GM18951 (cell line): ENCODE data around the gene NEK8.
A peak's percentile ranks its signal among the peaks of the same experiment; 100 is the strongest.
"Not testable (repeated sequence)": the region's sequence is repeated elsewhere in the genome, so short reads cannot be mapped to it uniquely, and the experiment has no call there.

Source experiments
- POLR2A ChIP-seq: IDR thresholded peaks from 4 replicates; pipeline ENCODE4 v1.6.1; 2011; ENCODE audit warnings: mild to moderate bottlenecking; ENCODE audit not compliant: insufficient read length, insufficient read depth; ENCODE audit errors: extremely low read depth
- in situ Hi-C: fragments of 300-500 bp; cut with MboI; formaldehyde crosslinking; loops from one replicate; pipeline ENCODE4 v1.12.0; 2022; ENCODE audit warnings: low sequenced_read_pairs, mixed read lengths, inconsistent platforms; ENCODE audit not compliant: unreplicated experiment

Gene NEK8

DNA sequence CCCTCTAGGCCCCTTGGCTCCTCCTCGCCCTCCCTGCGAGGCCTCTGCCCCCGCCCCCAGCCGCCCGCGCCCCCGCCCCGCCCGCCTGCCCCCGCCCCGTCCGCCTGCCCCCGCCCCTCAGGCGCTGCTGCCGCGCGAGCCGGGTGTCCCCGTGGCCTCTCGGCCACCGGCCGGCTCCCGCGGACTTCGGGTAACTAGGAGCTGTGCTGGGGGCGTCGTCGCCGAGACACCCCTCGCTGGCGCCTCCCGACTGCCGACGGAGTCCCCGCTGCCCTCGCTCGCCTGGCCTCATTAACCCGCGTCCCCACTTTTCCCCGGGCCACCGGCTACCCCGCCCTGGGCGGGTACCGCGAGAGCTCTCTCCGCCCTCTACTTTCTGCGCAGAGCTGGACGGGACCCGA, 2.4 kb upstream of the NEK8 start, which contains the start of gene TLCD1:
TLCD1 (minus strand) TSS at position 8 of the 401 bp plus-strand sequence. CDS start 136 bp downstream, outside the sequence.
- in situ Hi-C loops = no loop called here
- no peak for TF ChIP-seq POLR2A

DNA sequence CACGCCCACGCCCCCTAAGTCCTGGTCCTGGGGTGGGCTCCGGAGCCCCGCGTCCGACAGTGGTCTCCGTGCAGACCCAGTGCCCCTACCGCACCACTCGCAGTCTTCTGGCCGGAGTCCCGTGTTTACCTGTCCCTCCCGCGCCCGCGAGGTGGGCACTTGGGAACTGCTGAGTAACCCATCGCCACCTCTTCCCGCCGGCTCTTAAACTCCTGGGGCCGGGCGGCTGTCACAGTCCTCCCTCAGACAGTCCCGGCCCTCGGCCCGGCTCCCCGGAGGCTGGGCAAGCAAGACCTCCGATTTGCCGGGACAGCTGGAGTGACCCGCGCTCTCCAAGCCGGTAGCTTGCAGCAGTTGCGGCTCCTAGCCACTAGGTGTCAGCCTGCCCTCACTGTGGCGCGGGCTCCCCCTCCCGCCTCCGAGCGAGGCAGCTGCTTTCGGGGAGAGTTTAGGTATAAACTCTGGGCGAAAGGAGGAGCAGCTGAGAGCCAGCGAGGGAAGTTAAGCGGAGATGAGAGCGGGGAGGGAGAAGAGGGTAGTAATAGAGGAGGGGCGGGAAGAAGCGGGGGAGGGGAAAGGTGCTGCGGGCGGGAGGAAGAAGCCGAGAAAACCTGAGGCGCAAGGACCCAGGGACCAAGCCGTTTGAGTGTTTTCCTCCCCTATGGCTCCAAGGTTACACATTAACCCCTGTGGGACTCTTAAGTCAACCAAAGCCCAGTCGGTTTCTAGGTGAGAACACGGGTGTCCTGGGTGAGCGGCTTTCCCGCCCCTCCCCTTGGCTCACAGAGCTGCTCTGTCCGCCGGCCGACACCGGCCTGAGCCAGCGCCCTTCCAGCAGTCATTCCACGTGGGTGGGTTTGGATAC, 1.7 kb upstream of the NEK8 start:
- peak; percentile 81 for TF ChIP-seq POLR2A
- in situ Hi-C loops = no loop called here

DNA sequence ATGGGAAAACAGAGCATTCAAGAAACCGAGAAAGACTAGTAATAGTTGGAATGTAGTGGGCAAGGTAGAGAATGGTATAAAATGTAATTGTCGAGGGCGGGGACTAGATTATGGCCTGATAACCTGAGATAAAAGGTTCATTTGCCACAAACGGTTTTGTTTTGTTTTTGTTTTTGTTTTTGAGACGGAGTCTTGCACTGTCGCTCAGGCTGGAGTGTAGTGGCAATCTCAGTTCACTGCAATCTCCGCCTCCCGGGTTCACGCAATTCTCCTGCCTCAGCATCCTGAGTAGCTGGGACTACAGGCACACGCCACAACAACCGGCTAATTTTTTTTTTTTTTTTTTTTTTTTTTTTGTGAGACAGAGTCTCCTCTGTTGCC, 1.4 kb downstream of the NEK8 start:
- no peak for TF ChIP-seq POLR2A
- in situ Hi-C loops = no loop called here

DNA sequence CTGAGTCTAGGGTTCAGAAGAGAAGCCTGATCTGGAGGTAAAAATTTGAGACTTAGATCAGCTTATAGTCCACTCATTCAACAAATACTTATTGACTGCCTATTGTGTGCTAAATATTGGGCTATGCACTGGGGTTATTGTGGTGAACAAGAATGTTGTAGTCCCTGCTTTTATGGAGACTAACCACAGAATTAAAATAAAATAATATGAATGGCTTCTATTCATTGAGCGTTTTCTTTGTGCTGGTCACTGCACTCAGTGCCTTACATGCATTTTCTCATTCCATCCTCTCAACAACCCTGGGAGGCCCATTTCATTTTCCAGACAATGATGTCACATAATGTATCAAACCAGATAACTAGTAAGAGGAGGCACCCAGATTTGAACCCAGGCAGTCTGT, 4.8 kb downstream of the NEK8 start:
- in situ Hi-C loops = no loop called here
- no peak for TF ChIP-seq POLR2A

DNA sequence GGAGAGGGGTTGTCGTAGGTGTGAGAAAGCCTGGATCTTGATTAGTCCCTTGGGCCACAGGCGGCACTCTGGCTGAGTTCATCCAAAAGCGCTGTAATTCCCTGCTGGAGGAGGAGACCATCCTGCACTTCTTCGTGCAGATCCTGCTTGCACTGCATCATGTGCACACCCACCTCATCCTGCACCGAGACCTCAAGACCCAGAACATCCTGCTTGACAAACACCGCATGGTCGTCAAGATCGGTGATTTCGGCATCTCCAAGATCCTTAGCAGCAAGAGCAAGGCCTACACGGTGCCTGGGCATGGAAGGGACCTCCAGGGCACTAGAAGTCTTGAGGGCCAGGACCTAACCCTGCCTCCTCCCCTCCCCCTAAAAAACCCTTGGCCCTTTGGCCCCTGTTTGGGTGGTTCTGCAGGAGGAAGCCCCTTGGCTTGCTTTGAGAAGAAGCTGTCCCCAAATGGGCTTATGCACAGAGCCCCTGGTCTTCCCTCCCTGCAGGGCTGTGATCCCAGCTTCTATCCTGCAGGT, 6.2 kb downstream of the NEK8 start:
- in situ Hi-C loops = no loop called here
- no peak for TF ChIP-seq POLR2A

DNA sequence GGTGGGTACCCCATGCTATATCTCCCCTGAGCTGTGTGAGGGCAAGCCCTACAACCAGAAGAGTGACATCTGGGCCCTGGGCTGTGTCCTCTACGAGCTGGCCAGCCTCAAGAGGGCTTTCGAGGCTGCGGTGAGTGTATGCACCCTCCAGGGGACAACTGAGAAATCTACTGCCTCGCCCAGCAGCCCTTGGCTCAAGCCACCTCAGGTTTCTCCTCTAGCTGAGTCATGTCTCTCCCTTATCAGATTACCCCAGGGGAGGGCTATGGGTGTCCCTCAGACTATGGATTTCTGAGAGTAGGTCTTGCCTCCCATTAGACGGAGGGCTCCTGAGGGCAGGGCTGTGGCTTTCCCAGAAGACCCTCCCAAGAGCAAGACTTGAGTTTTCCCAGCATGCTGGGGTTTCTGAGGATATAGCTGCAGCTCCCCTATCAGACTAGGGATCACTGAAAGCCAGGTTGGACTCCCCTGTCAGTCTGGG, 6.7 kb downstream of the NEK8 start:
- in situ Hi-C loops = no loop called here
- TF ChIP-seq POLR2A = no peak

DNA sequence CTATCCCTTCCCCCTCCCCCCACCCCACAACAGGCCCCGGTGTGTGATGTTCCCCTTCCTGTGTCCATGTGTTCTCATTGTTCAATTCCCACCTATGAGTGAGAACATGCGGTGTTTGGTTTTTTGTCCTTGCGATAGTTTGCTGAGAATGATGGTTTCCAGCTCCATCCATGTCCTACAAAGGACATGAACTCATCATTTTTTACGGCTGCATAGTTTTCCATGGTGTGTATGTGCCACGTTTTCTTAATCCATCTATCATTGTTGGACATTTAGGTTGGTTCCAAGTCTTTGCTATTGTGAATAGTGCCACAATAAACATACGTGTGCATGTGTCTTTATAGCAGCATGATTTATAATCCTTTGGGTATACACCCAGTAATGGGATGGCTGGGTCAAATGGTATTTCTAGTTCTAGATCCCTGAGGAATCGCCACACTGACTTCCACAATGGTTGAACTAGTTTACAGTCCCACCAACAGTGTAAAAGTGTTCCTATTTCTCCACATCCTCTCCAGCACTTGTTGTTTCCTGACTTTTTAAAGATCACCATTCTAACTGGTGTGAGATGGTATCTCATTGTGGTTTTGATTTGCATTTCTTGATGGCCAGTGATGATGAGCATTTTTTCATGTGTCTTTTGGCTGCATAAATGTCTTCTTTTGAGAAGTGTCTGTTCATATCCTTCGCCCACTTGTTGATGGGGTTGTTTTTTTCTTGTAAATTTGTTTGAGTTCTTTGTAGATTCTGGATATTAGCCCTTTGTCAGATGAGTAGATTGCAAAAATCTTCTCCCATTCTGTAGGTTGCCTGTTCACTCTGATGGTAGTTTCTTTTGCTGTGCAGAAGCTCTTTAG, 7.6 kb downstream of the NEK8 start:
- in situ Hi-C loops = not testable (repeated sequence)

DNA sequence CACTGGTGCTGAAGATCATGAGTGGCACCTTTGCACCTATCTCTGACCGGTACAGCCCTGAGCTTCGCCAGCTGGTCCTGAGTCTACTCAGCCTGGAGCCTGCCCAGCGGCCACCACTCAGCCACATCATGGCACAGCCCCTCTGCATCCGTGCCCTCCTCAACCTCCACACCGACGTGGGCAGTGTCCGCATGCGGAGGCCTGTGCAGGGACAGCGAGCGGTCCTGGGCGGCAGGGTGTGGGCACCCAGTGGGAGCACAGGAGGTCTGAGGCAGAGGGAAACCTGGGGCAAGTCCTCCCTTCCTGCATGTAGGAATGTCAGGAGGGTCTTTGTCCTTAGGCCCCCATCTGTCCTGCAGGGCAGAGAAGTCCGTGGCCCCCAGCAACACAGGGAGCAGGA, 8.7 kb downstream of the NEK8 start:
- in situ Hi-C loops = no loop called here
- no peak for TF ChIP-seq POLR2A

DNA sequence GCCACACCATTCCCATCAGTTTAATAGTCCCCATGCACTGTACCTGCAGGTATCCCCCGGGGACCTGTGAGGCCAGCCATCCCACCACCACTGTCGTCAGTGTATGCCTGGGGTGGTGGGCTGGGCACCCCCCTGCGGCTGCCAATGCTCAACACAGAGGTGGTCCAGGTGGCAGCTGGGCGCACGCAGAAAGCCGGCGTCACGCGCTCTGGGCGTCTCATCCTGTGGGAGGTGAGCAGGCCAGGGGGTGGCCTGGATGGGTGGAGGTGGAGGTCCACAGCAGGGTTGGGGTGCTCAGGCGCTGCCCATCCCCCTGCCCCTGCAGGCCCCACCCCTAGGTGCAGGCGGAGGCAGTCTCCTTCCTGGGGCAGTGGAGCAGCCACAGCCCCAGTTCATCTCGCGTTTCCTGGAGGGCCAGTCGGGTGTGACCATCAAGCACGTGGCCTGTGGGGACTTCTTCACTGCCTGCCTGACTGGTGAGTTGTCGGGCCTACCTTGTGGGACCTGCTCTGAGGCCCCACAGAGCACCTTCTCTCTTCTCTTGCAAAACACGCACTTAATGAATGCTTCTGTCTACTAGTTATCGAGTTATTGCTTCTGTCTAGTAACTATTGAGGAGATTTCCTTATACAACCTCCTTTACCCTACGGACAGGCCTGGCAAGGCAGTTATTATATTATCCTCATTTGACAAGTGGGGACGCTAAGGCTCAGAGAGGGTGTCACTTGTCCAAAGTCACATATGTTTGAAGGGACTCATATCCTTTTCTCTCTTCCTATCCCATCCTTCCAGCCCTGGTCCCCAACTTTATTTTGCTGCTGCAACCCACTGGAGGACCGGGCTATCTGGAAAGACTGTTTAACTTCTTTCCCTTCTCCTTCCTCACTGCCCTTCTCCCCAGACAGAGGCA, 9.4 kb downstream of the NEK8 start:
- in situ Hi-C loops = no loop called here
- peak; percentile 72 for TF ChIP-seq POLR2A

DNA sequence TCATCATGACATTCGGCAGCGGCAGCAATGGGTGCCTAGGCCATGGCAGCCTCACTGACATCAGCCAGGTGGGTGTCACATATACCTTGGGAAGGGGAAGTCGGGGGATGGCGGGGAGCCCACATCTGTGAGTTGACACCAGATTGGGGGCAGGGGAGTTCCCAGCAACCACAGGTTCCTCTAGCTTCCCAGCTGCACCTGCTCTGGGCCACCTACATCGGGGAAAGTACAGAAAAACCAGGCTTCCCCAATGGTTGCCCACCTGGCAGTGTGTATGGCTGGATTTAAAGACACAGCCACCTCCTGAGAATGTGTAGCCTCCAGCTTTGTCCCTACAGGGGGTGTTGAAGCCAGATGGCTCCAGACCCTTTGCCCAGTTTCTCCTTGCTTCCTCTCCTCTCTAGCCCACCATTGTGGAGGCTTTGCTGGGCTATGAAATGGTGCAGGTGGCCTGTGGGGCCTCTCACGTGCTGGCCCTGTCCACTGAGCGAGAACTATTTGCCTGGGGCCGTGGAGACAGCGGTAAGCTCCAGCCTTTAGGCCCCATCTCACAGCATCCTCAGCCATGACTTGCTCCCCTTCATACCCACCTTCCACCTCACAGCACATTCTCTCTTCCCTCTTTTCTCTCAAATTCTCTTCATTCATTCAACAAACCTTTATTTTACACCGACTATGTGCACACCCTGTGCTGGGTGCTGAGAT, 10.2 kb downstream of the NEK8 start:
- in situ Hi-C loops = no loop called here
- TF ChIP-seq POLR2A = no peak

DNA sequence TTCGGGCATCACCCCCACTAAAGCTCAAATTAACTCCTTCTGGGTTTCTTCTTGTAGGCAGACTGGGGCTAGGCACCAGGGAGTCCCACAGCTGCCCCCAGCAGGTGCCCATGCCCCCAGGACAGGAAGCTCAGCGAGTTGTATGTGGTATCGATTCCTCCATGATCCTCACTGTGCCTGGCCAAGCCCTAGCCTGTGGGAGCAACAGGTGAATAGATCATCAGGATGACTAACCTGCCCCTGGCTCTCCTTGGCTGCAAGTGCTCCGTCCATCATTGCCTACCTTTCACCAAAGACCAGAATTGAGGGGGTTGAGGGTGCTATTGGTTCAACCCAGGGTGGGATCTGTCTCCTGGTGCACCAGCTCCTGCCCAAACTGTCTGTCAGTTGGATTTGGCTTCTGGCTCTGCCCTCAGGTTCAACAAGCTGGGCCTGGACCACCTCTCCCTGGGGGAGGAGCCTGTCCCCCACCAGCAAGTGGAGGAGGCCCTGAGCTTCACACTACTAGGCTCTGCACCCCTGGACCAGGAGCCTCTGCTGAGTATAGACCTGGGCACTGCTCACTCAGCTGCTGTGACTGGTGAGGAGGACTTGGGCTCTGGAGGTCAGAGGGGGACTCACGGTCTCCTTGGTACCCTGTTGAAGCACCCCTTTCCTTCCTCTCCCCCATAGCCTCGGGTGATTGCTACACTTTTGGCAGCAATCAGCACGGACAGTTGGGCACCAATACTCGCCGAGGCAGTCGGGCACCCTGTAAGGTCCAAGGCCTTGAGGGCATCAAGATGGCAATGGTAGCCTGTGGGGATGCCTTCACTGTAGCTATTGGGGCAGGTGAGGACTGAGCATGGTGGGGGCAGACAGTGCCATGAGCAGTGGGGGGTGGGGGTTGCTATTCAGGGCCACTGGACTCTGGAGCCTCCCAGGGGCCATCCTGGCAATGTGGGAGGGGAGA, 12.1 kb downstream of the NEK8 start:
- in situ Hi-C loops = no loop called here
- no peak for TF ChIP-seq POLR2A
